WTC11 (cell line): Measurements from ENCODE around the gene MPND. TPM values are rescaled to one million over a fixed set of nuclear protein-coding genes. Genes with fewer than 3 reads are reported as not detected.

ENCODE experiments used
- ATAC-seq: fragments of 200-7000 bp; cut with Tn5 transposase; 2 replicates; pipeline ENCODE4 v1.10.0; 2021; ENCODE audit warnings: mild to moderate bottlenecking, moderate library complexity
- CTCF ChIA-PET: fragments of 300-600 bp; sonication (Branson Sonifier 250); formaldehyde crosslinking; loops from one replicate; lab custom pipeline; 2021; ENCODE audit warnings: antibody characterized with exemption; lab: Charles Lee
- POLR2A ChIA-PET: fragments of 350-600 bp; sonication (Branson Sonifier 250); formaldehyde crosslinking; loops from one replicate; lab custom pipeline; 2021; ENCODE audit warnings: antibody characterized with exemption; lab: Charles Lee
- DNase-seq: peaks from one replicate; pipeline ENCODE4 v3.0.0; 2021; ENCODE audit warnings: low spot score
- H3K27ac Mint-ChIP-seq: 2 replicates; pipeline ENCODE4 v1.8.0; 2021; ENCODE audit warnings: mixed read lengths
- H3K27me3 Mint-ChIP-seq: 2 replicates; pipeline ENCODE4 v1.8.0; 2021; ENCODE audit warnings: low read depth, mild to moderate bottlenecking, moderate library complexity, mixed read lengths
- H3K36me3 Mint-ChIP-seq: 2 replicates; pipeline ENCODE4 v1.8.0; 2021; ENCODE audit warnings: mixed read lengths
- H3K4me1 Mint-ChIP-seq: 2 replicates; pipeline ENCODE4 v1.8.0; 2022; ENCODE audit warnings: mixed read lengths
- H3K4me3 Mint-ChIP-seq: 2 replicates; pipeline ENCODE4 v1.8.0; 2021; ENCODE audit warnings: mild to moderate bottlenecking, moderate library complexity, mixed read lengths
- H3K9me3 Mint-ChIP-seq: 2 replicates; pipeline ENCODE4 v1.8.0; 2021; ENCODE audit warnings: mixed read lengths
- CBFB ChIP-seq: sonication (generic); formaldehyde crosslinking; IDR thresholded peaks from 2 replicates; pipeline ENCODE4 v1.8.1; 2022; ENCODE audit warnings: mild to moderate bottlenecking, low read depth, missing genetic modification reagents
- ETV6 ChIP-seq: sonication (generic); formaldehyde crosslinking; IDR thresholded peaks from 2 replicates; pipeline ENCODE4 v1.8.1; 2022; ENCODE audit warnings: mild to moderate bottlenecking, missing genetic modification reagents
- IRF2 ChIP-seq: sonication (generic); formaldehyde crosslinking; IDR thresholded peaks from 2 replicates; pipeline ENCODE4 v1.8.0; 2022; ENCODE audit warnings: low read depth, missing genetic modification reagents, borderline replicate concordance
- KAT7 ChIP-seq: sonication (generic); formaldehyde crosslinking; IDR thresholded peaks from 2 replicates; pipeline ENCODE4 v1.8.1; 2023; ENCODE audit warnings: missing genetic modification reagents, mild to moderate bottlenecking, borderline replicate concordance
- NR2C2 ChIP-seq: sonication (generic); formaldehyde crosslinking; IDR thresholded peaks from 2 replicates; pipeline ENCODE4 v1.8.0; 2022; ENCODE audit warnings: mild to moderate bottlenecking, missing genetic modification reagents
- NR3C1 ChIP-seq: sonication (generic); formaldehyde crosslinking; conservative IDR thresholded peaks from 2 replicates; pipeline ENCODE4 v1.8.1; 2023; ENCODE audit warnings: low read depth, mild to moderate bottlenecking, missing genetic modification reagents
- PRRX2 ChIP-seq: fragments of 250-450 bp; sonication (Bioruptor Pico); IDR thresholded peaks from 2 replicates; pipeline ENCODE4 v1.8.0; 2021; ENCODE audit warnings: mild to moderate bottlenecking
- ZNF671 ChIP-seq: fragments of 250-450 bp; sonication (Bioruptor Pico); IDR thresholded peaks from 2 replicates; pipeline ENCODE4 v1.8.0; 2021; ENCODE audit warnings: mild to moderate bottlenecking
- total RNA-seq: library from RNA; stranded (reverse); gene quantifications from 3 replicates; pipeline ENCODE4 v1.2.3, GENCODE V29; 2021
- TF ChIP-seq, protein P1 (sequence below): fragments of 250-450 bp; sonication (Bioruptor Pico); conservative IDR thresholded peaks from 2 replicates; pipeline ENCODE4 v1.9.0; 2021; ENCODE audit warnings: mild to moderate bottlenecking
- TF ChIP-seq, protein P2 (sequence below): sonication (generic); formaldehyde crosslinking; IDR thresholded peaks from 2 replicates; pipeline ENCODE4 v1.8.1; 2023; ENCODE audit warnings: mild to moderate bottlenecking, missing genetic modification reagents
- TF ChIP-seq, protein P3 (sequence below): sonication (generic); formaldehyde crosslinking; conservative IDR thresholded peaks from 2 replicates; pipeline ENCODE4 v1.8.1; 2023; ENCODE audit warnings: mild to moderate bottlenecking, low read depth, missing genetic modification reagents, moderate library complexity
- TF ChIP-seq, protein P4 (sequence below): fragments of 250-450 bp; sonication (Bioruptor Pico); IDR thresholded peaks from 2 replicates; pipeline ENCODE4 v1.9.0; 2021; ENCODE audit warnings: mild to moderate bottlenecking
- TF ChIP-seq, protein P5 (sequence below): sonication (generic); formaldehyde crosslinking; IDR thresholded peaks from 2 replicates; pipeline ENCODE4 v1.8.0; 2022; ENCODE audit warnings: mild to moderate bottlenecking, missing genetic modification reagents
- TF ChIP-seq, protein P6 (sequence below): fragments of 250-450 bp; sonication (Bioruptor Pico); IDR thresholded peaks from 2 replicates; pipeline ENCODE4 v1.8.0; 2021; ENCODE audit warnings: mild to moderate bottlenecking

Gene MPND
- total RNA-seq, 1 experiment from 2014 or later: 28.3 TPM

DNA sequence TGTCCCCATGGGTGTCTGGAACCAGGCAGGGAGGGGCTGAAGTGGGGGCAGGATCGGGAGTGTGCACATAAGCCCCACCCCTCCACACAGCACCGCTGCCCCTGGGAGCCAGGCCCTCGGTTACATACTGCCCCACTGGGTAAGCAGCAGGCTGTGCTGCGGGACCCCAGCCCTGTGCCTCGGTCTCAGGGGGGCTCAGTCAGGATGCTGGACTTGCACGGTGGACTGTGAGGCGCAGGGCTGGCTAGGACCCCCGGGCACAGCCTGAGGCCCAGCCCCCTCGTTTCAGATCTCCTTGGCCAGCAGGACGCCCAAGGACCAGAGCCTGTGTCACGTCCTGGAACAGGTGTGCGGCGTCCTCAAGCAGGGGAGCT is 16.3 kb downstream of the MPND start (continued):
- TF ChIP-seq, protein P1, sequence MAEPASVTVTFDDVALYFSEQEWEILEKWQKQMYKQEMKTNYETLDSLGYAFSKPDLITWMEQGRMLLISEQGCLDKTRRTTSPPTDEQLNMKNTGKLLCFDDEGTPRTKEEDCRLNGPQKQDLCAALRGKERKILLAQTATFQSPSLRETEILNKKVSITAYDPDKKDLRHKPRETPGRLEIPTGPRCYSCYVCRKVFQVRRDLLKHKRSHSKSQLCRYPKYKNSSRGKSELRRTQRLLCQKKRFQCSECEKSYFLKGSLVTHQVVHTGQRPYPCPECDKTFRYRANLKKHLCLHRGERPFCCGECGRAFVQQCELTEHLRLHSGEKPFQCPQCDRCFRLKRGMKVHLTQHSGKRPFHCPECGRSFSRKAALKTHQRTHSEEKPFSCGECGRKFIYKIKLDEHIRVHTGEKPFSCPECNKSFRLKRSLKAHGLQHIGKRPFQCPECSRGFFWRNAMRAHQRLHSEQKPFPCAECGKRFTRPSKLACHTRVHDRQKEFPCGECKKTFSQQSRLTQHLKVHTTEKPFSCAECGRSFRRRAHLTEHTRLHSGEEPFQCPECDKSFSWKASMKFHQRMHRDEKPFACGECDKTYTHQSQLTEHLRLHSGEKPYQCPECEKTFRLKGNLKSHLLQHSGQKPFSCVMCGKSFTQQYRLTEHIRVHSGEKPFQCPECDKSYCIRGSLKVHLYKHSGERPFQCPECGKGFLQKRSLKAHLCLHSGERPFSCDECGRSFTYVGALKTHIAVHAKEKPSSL: no peak
- TF ChIP-seq, protein P2, sequence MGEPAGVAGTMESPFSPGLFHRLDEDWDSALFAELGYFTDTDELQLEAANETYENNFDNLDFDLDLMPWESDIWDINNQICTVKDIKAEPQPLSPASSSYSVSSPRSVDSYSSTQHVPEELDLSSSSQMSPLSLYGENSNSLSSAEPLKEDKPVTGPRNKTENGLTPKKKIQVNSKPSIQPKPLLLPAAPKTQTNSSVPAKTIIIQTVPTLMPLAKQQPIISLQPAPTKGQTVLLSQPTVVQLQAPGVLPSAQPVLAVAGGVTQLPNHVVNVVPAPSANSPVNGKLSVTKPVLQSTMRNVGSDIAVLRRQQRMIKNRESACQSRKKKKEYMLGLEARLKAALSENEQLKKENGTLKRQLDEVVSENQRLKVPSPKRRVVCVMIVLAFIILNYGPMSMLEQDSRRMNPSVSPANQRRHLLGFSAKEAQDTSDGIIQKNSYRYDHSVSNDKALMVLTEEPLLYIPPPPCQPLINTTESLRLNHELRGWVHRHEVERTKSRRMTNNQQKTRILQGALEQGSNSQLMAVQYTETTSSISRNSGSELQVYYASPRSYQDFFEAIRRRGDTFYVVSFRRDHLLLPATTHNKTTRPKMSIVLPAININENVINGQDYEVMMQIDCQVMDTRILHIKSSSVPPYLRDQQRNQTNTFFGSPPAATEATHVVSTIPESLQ (CRISPR knock-in tag): no peak
- TF ChIP-seq, protein P3, sequence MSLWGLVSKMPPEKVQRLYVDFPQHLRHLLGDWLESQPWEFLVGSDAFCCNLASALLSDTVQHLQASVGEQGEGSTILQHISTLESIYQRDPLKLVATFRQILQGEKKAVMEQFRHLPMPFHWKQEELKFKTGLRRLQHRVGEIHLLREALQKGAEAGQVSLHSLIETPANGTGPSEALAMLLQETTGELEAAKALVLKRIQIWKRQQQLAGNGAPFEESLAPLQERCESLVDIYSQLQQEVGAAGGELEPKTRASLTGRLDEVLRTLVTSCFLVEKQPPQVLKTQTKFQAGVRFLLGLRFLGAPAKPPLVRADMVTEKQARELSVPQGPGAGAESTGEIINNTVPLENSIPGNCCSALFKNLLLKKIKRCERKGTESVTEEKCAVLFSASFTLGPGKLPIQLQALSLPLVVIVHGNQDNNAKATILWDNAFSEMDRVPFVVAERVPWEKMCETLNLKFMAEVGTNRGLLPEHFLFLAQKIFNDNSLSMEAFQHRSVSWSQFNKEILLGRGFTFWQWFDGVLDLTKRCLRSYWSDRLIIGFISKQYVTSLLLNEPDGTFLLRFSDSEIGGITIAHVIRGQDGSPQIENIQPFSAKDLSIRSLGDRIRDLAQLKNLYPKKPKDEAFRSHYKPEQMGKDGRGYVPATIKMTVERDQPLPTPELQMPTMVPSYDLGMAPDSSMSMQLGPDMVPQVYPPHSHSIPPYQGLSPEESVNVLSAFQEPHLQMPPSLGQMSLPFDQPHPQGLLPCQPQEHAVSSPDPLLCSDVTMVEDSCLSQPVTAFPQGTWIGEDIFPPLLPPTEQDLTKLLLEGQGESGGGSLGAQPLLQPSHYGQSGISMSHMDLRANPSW (CRISPR knock-in tag): no peak
- TF ChIP-seq NR3C1 (CRISPR knock-in tag): no peak
- no peak for TF ChIP-seq CBFB (CRISPR knock-in tag)
- TF ChIP-seq, protein P4, sequence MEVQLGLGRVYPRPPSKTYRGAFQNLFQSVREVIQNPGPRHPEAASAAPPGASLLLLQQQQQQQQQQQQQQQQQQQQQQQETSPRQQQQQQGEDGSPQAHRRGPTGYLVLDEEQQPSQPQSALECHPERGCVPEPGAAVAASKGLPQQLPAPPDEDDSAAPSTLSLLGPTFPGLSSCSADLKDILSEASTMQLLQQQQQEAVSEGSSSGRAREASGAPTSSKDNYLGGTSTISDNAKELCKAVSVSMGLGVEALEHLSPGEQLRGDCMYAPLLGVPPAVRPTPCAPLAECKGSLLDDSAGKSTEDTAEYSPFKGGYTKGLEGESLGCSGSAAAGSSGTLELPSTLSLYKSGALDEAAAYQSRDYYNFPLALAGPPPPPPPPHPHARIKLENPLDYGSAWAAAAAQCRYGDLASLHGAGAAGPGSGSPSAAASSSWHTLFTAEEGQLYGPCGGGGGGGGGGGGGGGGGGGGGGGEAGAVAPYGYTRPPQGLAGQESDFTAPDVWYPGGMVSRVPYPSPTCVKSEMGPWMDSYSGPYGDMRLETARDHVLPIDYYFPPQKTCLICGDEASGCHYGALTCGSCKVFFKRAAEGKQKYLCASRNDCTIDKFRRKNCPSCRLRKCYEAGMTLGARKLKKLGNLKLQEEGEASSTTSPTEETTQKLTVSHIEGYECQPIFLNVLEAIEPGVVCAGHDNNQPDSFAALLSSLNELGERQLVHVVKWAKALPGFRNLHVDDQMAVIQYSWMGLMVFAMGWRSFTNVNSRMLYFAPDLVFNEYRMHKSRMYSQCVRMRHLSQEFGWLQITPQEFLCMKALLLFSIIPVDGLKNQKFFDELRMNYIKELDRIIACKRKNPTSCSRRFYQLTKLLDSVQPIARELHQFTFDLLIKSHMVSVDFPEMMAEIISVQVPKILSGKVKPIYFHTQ (CRISPR knock-in tag): no peak
- TF ChIP-seq KAT7: no peak
- TF ChIP-seq, protein P5, sequence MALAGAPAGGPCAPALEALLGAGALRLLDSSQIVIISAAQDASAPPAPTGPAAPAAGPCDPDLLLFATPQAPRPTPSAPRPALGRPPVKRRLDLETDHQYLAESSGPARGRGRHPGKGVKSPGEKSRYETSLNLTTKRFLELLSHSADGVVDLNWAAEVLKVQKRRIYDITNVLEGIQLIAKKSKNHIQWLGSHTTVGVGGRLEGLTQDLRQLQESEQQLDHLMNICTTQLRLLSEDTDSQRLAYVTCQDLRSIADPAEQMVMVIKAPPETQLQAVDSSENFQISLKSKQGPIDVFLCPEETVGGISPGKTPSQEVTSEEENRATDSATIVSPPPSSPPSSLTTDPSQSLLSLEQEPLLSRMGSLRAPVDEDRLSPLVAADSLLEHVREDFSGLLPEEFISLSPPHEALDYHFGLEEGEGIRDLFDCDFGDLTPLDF (CRISPR knock-in tag): no peak
- TF ChIP-seq ZNF671: no peak
- TF ChIP-seq IRF2: no peak
- TF ChIP-seq PRRX2 (CRISPR knock-in tag): no peak
- no peak for TF ChIP-seq ETV6 (CRISPR knock-in tag)

DNA sequence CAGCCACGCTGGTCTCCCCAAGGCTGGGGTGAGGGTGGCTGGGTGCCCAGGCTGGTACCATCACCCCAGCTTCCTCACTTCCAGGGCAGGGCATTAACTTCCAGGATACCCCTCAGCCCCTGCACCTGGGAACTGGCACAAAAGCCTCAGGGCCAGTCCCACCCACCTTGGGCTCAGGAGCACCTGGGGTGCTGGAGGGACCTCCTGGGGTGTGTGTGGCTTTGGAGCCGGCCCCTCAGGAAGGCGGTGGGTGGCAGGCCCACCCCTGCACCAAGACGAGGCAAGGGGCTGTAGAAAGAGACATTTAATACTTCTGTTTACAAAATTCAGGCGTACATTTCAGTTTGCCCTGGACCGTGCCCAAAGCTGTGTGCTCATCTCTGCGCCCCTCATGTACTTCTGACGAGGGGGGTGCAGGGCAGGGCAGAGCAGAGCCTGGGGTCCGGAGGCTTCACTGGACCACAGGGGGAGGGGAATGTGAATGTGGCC is 16.8 kb downstream of the MPND start:
- H3K9me3 Mint-ChIP-seq: no peaks in the 10 kb centered on the region
- H3K4me3 Mint-ChIP-seq: no peak overlapping the region
- H3K4me1 Mint-ChIP-seq: peaks cover 7% of the 10 kb centered on the region
- no peak for ATAC-seq
- CTCF ChIA-PET: interaction anchor here (0.6 to 8.3 kb wide), 4 partner anchors 8 to 93 kb away, joined by 3 to 70 read pairs (median 11); partner anchors contain the start of gene SH3GL1
- TF ChIP-seq, protein P6, sequence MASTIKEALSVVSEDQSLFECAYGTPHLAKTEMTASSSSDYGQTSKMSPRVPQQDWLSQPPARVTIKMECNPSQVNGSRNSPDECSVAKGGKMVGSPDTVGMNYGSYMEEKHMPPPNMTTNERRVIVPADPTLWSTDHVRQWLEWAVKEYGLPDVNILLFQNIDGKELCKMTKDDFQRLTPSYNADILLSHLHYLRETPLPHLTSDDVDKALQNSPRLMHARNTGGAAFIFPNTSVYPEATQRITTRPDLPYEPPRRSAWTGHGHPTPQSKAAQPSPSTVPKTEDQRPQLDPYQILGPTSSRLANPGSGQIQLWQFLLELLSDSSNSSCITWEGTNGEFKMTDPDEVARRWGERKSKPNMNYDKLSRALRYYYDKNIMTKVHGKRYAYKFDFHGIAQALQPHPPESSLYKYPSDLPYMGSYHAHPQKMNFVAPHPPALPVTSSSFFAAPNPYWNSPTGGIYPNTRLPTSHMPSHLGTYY: no peak
- TF ChIP-seq NR2C2 (CRISPR knock-in tag): 0 out of 2 replicates have a peak, but pooled peaks have one; percentile 14
- H3K27ac Mint-ChIP-seq: no peak overlapping the region
- no peaks in the 10 kb centered on the region for H3K27me3 Mint-ChIP-seq
- peaks cover 3% of the 10 kb centered on the region; the same call in 1 of the 2 replicates for H3K36me3 Mint-ChIP-seq
- DNase-seq: no peak
- POLR2A ChIA-PET: no interaction called here
